Fibroblast of villous mesenchyme (primary cell): ENCODE results near the gene TNFAIP8. TPM values are rescaled to one million over a fixed set of nuclear protein-coding genes. Genes with fewer than 3 reads are reported as not detected.
"Not testable (repeated sequence)": the region's sequence is repeated elsewhere in the genome, so short reads cannot be mapped to it uniquely, and the experiment has no call there.

Source experiments
- DNase-seq: peaks from one replicate; pipeline ENCODE4 v3.0.0-alpha.2; 2010; ENCODE audit warnings: low read depth
- H3K4me3 ChIP-seq: 2 replicates; pipeline ENCODE4 v1.5.1; 2011; ENCODE audit warnings: low read depth, mild to moderate bottlenecking, low read length
- CTCF ChIP-seq: IDR thresholded peaks from 2 replicates; pipeline ENCODE4 v1.5.1; 2012; ENCODE audit warnings: low read depth, mild to moderate bottlenecking, low read length; ENCODE audit not compliant: insufficient read depth
- total RNA-seq: library from RNA; depleted of rRNA; stranded (reverse); fragments of >200 nt; gene quantifications from 2 replicates; pipeline ENCODE4 v1.2.3, GENCODE V29; 2012

TNFAIP8 gene
- total RNA-seq, 1 donor: 12.1 TPM

DNA sequence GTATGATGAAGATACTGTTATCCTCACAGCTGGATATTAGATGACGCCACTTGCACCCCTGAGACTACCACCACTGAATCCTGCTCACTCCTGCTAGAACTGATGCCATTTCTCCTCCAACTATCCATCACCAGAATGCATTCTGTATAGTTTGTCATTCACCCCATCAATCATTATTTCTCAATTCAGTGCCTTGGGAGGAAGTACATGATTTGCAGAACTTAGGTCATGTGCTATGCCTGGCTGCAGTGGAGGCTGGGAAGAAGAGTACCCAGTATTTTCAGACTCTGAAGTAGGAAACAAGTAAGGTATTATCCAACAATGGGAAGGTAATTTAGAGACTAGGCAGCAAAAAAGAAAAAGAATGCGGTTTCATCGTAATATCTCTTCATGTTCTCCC lies 70.2 kb downstream of the TNFAIP8 start:
- TF ChIP-seq CTCF: no peak
- no peak for DNase-seq
- no peak overlapping the region for H3K4me3 ChIP-seq

- H3K4me3 ChIP-seq: no peak overlapping the region
- DNase-seq: peak; percentile 11
- no peak for TF ChIP-seq CTCF
Measured at GRCh38 chr5:119427060-119427459, 71.2 kb downstream of the TNFAIP8 start.

- not testable (repeated sequence) for DNase-seq, H3K4me3 ChIP-seq
Measured at GRCh38 chr5:119427596-119427995, 71.8 kb downstream of the TNFAIP8 start.

- DNase-seq, H3K4me3 ChIP-seq: not testable (repeated sequence)
Measured at GRCh38 chr5:119428166-119428565, 72.3 kb downstream of the TNFAIP8 start.

DNA sequence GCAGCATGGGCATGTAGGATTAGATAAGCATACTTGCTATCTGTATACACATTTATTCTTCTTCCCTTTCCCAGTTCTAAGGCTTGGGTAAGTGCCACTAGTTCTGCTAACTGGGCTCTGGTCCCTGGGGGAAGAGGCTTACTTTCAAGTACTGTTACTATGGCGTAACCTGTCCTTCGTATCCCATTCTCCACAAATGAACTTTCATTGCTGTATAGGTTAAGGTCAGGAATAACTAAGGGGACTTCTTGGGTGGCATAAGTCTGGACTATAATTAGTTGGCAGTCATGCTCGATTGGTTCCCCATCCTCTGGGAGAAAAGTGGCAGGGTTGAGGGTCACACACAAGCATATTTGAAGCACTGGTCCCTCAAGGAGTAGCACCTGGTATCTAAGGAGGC lies 72.8 kb downstream of the TNFAIP8 start:
- H3K4me3 ChIP-seq, DNase-seq: not testable (repeated sequence)

DNA sequence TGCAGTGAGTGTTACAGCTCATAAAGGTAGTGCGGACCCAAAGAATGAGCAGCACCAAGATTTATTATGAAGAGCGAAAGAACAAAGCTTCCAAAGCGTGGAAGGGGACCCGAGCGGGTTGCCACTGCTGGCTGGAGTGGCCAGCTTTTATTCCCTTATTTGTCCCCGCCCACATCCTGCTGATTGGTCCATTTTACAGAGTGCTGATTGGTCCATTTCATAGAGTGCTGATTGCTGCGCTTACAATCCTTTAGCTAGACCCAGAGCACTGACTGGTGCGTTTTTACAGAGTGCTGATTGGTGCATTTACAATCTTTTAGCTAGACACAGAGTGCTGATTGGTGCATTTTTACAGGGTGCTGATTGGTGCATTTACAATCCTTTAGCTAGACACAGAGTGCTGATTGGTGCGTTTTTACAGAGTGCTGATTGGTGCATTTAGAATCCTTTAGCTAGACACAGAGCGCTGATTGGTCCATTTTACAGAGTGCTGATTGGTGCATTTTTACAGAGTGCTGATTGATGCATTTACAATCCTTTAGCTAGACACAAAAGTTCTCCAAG lies 76.9 kb downstream of the TNFAIP8 start:
- not testable (repeated sequence) for H3K4me3 ChIP-seq, DNase-seq

DNA sequence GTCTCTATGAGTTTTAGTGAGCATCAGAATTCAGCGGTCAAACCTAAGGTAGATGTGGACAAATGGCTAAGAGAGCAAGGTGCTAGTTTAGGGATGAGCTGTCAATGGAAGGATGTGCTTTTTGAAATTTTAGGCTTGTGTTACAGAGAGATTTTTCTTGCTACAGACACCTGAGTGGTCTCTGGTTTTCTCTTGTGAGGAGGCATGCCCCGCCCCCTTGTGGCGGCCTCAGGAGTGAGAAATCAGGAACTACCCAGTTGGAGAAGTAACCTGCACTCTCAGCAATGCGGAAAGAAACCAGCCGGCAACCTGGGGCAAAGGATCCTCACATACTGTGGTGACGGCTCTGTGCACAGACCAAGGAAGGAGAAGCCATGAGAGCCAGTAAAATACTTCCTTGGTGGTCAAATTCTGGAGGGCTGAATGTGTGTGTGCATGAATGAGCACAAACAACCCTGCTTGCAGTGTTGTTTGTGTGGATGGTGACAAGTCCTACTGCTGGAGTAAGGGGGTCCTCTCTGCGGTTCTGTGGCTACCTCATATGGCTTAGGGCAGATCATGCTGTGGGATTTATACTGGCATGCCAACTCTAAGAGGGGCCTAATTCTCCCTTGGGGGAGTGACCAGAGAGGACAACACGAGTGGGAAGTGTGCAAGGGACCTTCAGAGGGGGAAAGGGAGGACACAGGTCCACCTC lies 79.8 kb downstream of the TNFAIP8 start:
- TF ChIP-seq CTCF: peak; percentile 78
- H3K4me3 ChIP-seq: no peak overlapping the region
- DNase-seq: peak; percentile 61

GRCh38 chr5:119437785-119438586 lies 82.2 kb downstream of the TNFAIP8 start:
- H3K4me3 ChIP-seq, DNase-seq: not testable (repeated sequence)

GRCh38 chr5:119438587-119438917 lies 82.7 kb downstream of the TNFAIP8 start:
- not testable (repeated sequence) for H3K4me3 ChIP-seq
- peak; percentile 10 for DNase-seq

GRCh38 chr5:119439140-119439631 lies 83.4 kb downstream of the TNFAIP8 start:
- no peak for TF ChIP-seq CTCF
- DNase-seq: no peak
- H3K4me3 ChIP-seq: no peak overlapping the region

DNA sequence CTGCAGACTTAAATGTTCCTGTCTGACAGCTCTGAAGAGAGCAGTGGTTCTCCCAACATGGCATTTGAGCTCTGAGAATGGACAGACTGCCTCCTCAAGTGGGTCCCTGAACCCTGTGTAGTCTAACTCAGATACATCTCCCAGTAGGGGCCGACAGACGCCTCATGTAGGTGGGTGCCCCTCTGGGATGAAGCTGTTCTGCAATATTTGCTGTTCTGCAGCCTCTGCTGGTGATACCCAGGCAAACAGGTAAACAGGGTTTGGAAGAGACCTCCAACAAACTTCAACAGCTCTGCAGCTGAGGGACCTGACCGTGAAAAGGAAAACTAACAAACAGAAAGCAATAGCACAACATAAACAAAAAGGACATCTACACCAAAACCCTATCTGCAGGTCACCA lies 83.8 kb downstream of the TNFAIP8 start:
- not testable (repeated sequence) for H3K4me3 ChIP-seq, DNase-seq

- DNase-seq: not testable (repeated sequence)
Measured at GRCh38 chr5:119444643-119445042, 88.8 kb downstream of the TNFAIP8 start.

More at GRCh38 chr5:119444643-119445042, 88.8 kb downstream of the TNFAIP8 start:
- not testable (repeated sequence) for H3K4me3 ChIP-seq
